Colon (tissue), 2 donors: ENCODE measurements around the gene CFH.
"Not testable (repeated sequence)": the region's sequence is repeated elsewhere in the genome, so short reads cannot be mapped to it uniquely, and the experiment has no call there.

Experiments
- FAIRE-seq: peaks from 2 replicates; lab custom pipeline; 2012; peaks lifted over from hg19 to GRCh38; lab: Jason Lieb, UNC
- donor health status: control.
- donor health status: control.

The CFH gene

GRCh38 chr1:196669051-196669450, 17.2 kb downstream of the CFH start:
- no peak for FAIRE-seq

DNA sequence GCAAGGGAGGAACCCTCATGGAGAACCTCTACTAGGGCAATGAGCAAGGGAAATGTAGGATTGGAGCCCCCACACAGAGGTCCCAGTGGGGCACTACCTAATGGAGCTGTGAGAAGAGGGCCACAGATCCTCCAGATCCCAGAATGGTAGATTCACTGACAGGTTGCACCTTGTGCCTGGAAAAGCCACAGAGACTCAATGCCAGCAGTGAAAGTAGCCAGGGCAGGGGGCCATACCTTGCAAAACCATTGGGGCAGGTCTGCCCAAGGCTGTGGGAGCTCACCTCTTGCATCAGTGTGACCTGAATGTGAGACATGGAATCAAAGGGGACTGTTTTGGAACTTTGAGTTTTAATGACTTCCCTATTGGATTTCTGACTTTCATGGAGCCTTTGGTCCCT, 17.9 kb downstream of the CFH start:
- FAIRE-seq = no peak

GRCh38 chr1:196674908-196675307, 23.1 kb downstream of the CFH start:
- no peak for FAIRE-seq

DNA sequence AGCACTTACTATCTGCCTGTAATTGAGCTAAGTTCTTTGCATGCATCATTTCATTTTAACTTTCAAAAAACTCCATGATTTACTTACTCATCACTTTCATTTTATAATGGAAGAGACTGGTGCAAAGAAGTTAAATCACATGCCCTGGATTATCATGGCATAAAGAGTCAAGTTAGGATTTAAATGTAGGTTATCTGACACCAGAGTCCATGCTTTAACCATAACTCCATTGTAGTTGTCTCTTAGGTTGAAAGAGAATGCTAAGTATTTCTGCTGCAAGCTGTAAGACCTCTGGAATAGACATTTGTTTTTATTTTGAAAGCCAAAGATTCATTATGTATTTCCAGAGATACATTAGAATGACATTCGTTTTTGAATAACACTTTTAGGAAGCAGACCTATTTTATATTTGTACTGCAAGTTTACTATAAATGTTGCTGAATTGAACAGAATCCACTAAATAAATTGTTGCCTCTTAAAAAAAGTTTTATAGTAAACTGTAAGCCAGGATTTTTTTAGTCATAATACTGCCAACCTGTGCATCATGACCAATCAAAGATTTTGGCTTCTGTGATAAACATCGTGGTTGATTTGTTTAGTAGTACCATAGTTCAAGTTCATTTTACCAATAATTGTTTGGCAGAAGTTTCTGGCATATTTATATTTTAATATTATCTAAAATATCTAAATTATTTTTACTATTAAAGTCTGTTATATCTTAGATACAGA, 26.1 kb downstream of the CFH start:
- no peak for FAIRE-seq

GRCh38 chr1:196678510-196678884, 26.7 kb downstream of the CFH start:
- FAIRE-seq = no peak

DNA sequence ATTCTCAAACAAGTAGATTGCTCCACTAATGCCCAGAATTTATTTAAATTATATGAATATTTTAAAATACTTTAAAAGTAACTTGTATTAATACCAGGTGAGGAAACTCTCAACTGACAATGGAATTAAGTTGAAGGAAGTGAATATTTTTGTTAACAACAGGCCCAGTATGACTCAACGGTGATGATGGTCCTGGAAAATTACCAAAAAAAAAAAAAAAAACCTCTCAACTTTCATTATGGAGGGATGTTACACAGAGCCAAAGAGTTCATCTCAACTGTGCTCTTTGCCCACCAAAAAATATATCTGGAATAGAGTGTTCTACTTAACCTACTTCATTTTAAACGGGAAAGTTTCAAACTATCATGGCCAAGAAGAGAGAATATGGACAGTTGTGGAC, 28.3 kb downstream of the CFH start:
- FAIRE-seq = no peak

- no peak for FAIRE-seq
Measured at GRCh38 chr1:196684476-196684875, 32.6 kb downstream of the CFH start.

- FAIRE-seq = no peak
Measured at GRCh38 chr1:196685506-196685905, 33.7 kb downstream of the CFH start.

- FAIRE-seq = no peak
Measured at GRCh38 chr1:196689001-196689400, 37.2 kb downstream of the CFH start.

GRCh38 chr1:196690582-196690981, 38.7 kb downstream of the CFH start:
- no peak for FAIRE-seq

DNA sequence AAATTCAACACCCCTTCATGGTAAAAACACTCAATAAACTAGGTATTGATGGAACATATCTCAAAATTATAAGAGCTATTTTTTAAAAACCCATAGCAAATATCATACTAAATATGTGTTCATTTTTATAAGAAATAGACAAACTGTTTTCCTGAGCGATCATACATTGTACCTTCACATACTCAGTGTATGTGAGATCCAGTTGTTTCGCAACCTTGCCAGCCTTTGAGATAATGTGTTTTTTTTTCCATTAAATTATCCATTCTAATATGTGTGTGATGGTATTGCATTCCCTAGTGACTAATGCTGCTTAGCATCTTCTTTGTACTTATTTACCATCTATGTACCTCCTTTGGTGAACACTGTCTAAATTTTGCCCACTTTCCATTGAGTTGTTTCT, 47.1 kb downstream of the CFH start:
- FAIRE-seq = no peak

GRCh38 chr1:196701144-196701543, 49.3 kb downstream of the CFH start:
- no peak for FAIRE-seq

- not testable (repeated sequence) for FAIRE-seq
Measured at GRCh38 chr1:196709892-196710291, 58.0 kb downstream of the CFH start.

DNA sequence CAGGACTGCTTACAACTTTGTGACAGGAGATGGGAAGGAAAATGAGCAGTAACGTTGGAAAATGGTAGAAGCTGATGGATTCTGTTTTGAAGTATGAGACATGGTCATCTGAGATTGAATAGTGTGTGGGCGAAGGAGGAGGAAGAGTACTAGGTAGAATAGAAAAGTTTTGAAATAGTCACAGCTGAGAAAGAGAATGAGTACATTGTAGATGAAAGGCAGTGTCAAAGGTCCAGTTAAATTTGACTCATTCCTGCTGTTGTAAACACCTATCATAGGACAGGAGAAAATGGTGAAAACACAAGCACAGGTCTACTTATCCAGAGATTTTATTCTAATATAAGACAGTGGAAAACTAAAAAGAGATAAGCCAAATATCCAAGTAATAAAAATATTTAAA, 66.0 kb downstream of the CFH start:
- FAIRE-seq = no peak

DNA sequence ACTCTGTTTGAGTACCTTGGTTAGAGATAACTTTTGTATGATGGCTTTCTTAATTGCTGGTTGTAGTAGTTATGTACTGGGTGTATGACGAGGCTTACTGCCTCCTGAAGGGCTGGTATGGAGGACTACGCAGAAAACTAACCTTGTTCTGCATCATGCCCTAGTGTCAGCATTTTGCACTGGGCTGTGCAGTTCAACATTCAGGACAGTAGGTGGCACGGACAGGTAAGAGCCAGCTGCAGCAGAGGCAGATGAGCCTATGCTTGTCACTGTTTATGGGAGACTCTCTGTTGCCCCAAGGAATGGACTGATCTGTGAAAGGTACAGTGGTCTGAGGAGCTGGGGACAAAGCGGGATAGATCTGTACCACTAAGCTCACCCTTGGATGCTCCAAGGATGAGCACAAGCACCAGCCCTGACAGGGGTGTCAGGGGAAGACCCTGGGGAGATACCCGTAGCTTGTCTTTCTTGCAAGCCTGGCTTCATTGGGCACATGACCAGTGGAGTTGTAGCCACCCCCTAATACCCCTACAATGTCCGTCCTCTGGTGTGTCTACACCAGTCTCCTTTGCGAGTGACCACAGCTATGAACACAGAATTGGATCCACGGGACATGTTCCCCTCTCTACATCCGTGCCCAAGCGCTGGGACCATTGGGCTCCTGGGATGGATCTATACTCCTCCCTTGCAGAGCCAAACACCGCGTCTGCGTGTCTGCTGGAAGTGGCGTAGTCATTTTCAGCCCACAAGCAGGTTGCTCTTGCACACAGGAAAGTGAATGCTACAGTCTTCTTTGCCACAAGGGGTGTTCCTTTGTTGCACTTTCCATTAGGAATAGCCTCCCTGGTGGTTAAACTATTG, 71.7 kb downstream of the CFH start:
- FAIRE-seq = no peak

- FAIRE-seq = no peak
Measured at GRCh38 chr1:196732526-196732925, 80.7 kb downstream of the CFH start.

GRCh38 chr1:196733091-196733970, 81.5 kb downstream of the CFH start:
- no peak for FAIRE-seq

DNA sequence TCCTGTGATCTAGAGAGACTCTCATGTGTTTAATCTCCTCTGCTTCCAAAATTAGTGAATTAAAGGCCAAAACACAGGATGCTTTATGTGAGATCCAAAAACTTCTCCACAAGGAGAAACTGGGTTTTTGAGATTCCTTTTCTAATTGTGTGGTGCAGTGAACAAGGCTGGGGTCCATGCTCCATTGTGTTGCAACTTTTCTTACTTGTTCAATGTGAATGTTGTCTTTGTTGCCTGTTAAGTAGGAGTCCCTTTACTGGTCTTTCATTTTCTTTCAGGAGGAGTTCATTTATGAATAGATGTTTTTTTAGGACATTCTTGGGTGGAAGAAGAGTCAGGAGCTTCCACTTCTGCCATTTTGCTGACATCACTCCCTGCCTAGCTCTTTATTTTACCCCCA, 82.2 kb downstream of the CFH start:
- FAIRE-seq = no peak

GRCh38 chr1:196734460-196734859, 82.6 kb downstream of the CFH start:
- FAIRE-seq = no peak

GRCh38 chr1:196738730-196739129, 86.9 kb downstream of the CFH start:
- no peak for FAIRE-seq

GRCh38 chr1:196743244-196743643, 91.4 kb downstream of the CFH start:
- FAIRE-seq = peak; percentile 33

DNA sequence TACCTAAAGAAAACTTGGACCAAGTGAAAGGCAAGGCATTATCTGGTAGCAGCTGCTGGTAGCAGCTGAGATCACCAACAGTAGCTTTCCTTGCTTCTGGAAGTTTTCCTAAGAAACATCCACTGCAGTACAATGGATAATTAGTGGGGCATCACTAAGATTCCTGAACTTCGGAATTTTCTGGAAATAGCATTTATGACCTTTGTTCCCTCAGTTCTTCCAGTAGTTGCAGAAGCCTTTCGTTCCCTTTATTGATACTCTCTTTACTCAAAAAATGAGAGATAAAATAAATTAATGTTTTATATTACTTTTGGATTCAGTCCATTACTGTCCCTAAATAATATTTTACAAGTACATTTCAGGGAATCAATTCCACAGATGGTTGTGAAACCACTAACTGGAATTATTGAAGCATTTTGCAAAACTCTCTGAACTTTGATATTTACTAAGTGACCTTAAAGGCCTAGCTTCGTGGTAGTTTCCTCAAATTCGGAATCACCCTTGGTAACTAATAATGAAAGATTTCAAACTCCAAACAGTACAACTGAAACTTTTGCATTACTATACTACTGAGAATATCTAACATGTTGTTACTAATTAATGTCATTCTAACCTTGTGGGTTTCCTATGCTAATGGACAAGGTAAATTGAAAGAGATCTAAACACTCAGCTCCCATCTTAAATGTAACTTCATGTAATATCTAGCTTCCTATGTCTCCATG, 113.3 kb downstream of the CFH start:
- FAIRE-seq = not testable (repeated sequence)
